Stimulated activated CD4-positive, alpha-beta T cell treated with anti-CD3 and anti-CD28 coated beads, Interleukin-2, amount 100 ng/mL, for 24 hours (primary cell): Measurements from ENCODE around the gene PIK3CB.
"Not testable (repeated sequence)": the region's sequence is repeated elsewhere in the genome, so short reads cannot be mapped to it uniquely, and the experiment has no call there.

Source experiments
- DNase-seq, 2 donors: peaks; one replicate each; pipeline ENCODE4 v3.0.0-alpha.2; 2020

PIK3CB gene

DNA sequence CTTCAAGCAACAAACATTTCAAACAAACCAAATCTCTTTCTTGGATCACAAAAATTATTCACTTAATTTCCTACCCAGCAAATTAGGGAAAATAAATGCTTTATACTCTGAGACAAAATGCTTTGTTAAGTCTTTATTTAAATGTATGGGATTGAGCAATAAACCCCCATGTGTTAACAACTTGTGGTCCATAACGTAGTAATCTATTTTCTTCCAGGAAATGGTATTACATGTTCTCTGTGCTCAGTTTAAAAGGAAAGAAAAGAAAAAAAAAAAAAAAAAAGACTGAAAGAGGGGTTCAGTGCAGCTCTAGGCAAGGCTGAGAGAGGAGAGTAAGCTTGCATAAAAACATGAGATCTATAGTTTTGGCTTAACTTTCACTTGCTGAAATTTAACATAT is 102.3 kb downstream of the PIK3CB start:
- no peak for DNase-seq

DNA sequence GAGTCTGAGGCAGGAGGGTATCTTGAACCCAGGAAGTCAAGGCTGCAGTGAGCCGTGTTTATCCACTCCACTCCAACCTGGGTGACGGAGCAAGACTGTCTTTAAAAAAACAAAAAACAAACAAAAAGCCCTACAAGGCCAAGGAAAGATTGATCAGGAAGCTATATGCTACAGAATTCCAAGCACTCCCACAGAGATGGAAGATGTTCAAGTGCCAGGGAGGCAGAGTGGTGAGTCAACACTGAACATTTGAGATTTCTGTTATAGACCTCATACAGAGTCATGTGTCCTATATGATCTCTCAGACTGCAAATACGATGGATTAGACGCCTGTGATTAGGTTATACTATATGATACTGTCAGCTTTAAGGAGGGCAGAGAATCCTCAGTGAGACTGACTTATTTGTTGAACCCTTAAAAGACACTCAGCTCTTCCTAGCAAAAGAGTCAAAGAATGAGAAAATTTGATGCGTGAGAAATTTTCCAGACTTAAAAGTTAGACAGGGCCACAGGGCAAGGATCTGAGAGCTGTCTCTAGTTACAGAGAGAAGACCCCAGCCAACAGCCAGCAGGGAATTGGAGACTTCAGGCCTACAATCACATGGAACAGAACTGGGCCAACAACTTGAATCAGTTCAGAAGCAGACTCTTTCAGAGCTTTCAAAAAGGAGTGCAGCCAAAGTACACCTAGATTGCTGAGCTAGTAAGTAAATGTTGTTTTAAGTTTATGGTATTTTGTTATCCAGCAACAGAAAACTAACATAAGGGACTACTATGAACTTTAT is 107.6 kb downstream of the PIK3CB start:
- DNase-seq = no peak

DNA sequence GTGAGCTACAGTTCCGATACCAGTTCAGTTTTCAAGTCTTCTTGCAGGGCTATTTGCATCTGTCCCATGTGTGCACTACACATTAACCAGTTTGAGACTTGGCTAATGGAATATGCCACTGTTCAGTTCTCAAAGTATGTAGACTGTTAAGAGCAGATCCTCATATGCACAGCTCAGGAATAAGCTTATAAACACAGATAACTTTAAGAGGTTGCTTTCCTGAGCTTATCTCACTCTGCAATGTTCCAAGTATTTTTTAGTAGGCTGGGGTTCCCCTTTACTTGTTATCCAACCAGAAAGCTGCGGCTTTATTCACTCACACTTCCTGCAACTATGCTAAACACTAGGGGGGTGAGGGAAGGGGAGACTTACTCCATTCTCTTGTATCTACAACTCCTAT is 108.7 kb downstream of the PIK3CB start:
- DNase-seq = not testable (repeated sequence)

DNA sequence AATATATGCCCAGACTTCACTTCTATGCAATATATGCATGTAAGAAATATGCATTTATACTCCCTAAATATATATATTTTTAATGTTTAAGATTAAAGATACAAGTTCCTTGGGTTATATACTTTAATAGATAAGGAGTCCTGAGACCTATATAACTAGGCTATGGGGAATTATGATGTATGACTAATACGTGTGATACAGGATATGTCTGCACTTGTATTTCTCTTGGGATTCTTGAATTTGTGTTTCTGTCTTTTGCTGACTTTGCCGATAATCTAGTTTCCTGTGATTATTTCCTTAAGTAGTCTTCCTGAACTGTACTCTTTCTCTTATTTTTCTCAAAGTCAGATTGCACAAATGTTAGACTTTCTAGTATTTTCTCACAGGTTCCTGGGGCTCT is 109.6 kb downstream of the PIK3CB start:
- no peak for DNase-seq

DNA sequence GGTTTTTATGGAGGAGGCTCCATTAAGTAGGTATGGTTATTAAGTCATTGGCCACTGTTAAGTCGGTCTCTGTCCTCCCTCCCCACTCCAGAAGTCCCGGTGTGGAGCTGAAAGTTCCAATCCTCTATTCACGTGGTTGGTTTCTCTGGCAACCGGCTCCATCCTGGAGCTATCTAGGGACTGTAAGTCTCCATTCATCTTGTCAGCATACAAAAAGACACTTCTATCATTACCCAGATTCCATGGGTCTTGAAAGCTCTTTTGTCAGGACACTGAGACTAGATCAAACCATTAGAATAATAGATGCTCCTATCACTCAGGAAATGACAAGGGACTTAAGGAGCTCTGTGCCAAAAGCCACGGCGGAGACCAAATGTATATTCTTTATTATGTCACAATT is 110.3 kb downstream of the PIK3CB start:
- no peak for DNase-seq

DNA sequence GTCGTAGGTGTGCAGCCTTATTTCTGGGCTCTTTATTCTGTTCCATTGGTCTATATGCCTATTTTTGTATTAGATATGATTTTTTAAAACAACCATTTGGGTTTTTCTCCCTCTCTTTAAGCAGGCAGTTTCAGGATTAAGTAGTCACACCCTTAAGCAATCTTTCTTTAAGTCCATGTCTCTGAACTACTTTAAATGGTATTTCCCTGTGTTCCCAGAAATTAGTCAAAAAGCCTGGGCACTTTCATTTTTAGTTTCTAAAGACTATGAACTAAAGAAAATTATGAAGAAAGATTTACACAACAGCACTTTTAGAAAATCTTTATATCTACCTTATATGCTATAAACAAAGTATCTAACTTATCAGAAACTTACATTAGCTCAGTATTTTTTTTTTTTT is 115.9 kb downstream of the PIK3CB start:
- no peak for DNase-seq

DNA sequence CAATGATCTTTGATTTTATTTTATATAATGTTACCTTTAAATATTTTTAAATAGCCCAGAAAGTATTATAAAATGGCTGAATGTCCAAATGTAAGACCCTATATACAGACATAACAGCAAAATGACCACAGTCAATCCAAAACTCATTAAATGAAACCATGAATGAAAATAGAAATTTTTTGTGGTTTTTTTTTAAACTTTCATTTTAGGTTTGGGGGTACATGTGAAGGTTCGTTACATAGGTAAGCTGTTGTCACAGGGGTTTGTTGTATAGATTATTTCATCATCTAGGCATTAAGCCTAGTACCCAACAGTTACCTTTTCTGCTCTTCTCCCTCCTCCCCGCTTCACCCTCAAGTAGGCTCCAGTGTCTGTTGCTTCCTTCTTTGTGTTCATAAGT is 117.4 kb downstream of the PIK3CB start:
- no peak for DNase-seq

DNA sequence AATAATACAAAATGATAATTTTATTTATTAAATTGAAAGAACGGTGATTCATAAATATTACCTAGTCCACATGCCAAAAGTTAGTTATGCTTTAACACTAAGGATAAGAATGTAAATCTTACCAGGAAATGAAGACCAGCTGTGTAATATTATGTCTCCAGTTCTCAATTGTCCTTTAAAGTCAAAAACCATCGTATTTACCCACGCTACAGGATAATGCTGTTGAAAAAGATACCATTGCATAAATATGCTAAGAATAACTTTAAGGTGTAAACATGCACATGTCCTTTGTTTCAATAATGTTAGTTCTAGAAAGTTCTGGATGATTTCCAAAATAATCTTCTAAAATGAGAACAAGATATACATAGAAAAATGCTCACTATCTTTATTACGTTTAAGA is 122.6 kb downstream of the PIK3CB start:
- no peak for DNase-seq

DNA sequence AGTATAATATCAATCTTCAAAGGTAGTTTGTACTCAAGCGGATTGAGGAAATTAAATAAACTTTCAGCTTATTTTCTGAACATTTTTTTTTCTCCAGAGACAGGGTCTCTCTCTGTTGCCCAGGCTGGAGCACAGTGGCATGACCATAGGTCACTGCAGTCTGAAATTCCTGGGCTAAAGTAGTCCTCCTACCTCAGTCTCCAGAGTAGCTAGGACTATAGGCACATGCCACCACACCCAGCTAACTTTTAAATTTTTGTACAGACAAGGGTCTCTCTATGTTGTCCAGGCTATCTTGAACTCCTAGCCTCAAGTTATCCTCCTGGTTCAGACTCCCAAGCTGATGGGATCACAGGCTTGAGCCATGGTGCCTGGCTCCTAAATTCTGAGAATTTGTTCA is 129.1 kb downstream of the PIK3CB start:
- DNase-seq = no peak

DNA sequence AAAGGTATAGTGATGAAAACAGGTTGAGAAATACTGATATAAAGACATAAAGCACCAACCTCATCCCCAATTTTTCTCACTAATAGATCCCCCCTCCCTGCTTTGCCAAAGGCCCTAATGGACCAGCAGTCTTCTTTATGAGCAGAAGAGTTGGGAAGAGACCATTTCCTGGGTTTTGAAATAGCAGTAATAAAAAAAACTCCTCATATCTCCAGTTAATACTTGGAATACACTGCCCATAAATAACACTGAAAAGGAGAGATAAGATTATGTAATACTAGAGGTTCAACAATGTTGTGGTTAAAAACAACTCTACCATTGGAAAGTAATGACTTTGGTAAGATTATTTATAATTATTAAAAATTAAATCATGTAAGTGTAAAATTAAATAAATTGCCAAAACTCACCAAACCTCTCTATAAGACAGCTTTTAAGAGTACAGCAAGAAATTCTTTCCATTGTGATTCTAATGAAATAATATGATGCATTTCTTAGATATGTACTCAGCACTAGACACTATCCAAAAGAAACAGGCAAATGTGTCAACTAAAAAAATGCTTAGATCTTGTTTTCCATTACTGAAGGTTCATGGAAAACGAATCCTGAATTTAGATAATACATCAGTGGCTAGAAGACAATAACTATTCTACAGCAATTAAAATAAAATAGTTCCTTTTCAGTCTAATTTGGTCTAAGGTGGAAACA is 137.9 kb downstream of the PIK3CB start:
- no peak for DNase-seq

DNA sequence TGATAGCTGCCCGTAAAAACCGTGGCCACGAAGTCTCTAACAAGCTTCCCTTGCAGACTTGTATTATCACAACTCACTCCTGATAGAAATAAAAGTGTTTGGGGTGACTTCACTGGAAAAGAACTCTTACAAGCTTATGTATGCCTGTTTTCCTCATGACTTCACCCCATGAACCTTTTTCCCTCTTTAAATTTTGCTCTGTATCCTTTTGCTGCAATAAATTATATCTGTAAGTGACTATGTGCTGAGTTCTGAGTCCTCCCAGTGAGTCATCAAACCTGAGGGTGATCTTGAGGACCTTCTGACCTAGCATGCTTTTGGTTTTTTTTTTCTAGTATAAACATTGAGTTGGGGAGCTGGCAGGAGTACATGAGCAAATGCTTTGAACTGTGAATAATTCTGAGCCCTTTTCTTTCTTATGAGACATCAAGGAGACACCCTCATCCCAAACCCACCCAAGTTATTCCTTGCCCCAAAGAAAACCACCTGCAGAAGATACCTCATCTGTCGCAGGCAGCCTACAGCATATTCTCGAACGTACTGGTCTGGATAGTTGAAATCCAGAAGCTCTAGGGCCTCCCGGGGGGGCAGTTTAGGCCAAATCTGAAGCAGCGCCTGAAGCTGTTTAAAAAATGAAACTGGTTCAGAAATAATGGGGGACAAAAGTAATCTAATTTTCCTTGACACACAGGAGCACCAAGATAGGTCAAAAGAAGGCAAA is 140.3 kb downstream of the PIK3CB start:
- no peak for DNase-seq

DNA sequence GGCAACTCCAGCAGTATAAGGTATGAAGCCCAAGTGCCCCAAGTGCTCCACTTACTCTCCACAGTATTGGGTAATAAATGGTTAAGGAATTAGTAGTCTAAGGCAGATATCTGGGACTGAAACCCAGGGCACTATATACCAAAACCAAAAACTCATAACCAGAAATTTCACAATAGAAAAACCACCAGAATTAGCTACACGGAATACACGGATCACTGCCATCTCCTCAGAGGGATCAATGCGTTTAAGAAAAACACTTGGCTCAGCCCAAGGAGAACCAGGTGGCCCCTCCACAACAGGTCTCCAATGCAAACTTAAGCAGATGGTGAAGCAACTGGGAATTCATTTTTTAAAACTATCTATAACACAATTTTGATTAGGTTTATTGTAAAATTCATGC is 142.6 kb downstream of the PIK3CB start:
- no peak for DNase-seq

DNA sequence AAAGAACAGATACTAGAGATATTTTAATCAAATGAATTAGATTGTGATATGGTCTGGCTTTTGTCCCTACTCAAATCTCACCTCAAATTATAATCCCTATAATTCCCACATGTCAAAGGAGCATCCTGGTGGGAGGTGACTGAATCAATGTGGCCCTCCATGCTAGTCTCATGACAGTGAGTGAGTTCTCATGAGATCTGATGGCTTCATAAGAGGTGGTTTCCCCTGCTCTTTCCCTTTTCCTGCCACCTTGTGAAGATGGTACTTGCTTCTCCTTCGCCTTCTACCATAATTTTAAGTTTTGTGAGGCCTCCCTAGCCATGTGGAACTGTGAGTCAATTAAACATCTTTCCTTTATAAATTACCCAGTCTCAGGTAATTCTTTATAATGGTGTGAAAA is 143.4 kb downstream of the PIK3CB start:
- DNase-seq = no peak

DNA sequence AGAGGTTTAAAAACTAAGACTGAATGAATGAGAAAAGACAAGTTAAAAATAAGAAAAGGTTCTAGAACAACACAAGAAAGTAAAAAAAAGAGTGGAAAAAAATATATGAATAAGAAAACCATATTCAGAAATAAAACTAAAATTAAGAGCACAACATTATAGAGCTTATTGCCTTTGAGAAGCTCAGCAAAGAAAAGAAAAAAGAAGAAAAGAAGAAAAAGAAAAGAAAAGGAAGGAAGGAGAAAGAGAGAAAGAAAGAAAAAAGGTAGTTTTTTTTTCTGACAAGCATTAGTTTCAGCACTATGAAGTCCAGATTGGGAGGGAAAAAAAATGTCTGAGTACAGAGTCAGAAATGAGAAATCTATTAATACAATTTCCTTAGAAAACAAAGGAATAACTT is 144.7 kb downstream of the PIK3CB start:
- DNase-seq = no peak

DNA sequence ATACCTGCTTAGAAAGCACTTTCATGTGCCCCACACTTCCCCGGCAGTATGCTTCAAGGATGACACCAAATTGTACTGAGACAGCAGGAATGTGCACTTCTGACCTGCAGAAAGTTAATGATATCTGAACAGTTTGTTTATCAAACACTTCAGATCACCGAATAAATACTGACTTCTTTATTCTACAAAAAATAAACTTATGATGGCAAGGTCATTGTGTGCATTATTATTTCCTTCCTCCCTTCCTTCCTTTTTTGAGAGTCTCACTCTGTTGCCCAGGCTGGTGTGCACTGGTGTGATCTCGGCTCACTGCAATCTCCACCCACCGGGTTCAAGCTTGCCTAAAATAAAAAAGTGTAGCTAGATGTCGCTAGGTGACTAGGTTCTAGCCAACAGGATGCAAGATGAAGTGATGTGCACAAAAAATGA is 145.8 kb downstream of the PIK3CB start:
- DNase-seq = no peak

DNA sequence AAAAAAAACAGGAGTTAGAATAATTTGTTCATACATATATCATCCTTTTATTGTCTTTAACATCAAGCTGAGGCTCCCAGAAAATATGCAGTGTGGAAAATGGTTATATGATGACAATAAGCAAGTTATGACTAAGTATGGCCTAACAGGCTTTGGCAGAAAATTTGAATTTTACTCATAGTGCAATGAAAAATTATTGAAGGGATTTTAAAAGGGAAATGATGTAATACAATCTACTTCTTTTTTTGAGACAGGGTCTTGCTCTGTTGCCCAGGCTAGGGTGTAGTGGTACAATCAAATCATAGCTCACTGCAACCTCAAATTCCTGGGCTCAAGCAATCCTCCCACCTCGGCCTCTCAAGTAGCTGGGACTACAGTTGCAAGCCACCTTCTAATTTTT is 147.5 kb downstream of the PIK3CB start:
- no peak for DNase-seq

DNA sequence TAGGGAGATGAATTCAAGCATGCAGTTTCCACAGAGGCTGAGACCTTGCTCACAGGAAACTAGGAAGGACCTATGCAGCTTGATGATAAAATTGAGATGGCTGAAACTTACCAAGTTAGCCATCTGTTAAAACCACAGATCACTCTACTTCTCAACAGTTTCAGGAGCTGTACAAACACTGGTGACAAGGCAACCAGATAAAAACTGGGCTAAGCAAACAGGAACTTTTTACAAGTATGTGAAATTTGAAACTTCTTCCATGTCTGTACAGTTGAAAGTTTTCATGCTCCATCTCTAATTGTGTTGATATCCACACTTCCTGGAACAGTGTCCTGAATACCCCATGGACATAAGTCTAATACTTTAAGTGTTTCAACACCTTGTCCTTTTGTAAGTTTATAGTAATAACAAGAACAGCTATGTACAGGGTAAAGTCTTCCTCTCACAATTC is 147.9 kb downstream of the PIK3CB start:
- DNase-seq = no peak

DNA sequence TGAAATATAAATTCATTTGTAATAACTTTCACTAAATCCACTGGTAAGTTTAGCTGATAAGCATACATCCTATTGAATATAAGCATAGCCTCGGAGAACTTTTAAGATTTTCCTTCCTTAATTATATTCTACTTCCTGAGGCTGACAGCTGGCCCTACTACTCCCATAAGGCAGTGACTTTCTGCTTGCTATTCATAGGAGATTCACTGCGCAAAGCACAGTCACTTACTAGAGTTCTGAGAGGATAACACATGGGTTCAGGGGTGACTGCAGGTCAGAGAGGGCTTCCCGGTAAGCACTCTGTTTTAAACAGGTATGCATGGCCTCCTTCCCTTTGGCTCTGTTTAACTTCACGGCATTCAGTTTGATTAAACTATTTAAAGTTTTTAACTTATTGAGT is 150.3 kb downstream of the PIK3CB start:
- no peak for DNase-seq

DNA sequence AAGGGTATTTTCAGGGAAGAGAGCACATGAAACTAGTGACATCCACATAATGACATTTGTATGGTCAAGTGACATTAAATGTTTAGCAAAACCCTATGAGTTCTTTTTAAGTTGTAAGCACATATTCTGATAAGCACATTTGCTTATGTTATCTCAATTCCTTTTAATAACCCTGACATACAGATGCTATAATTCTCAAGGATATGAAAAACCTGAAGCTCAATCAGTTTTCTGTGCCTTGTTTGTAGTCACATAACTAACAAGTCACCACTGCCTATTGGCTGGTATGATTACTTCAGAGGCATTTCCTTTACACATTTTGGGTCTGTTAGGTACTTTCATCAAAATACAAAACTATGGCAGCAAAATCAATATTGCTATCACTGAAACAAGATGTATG is 152.1 kb downstream of the PIK3CB start:
- no peak for DNase-seq

DNA sequence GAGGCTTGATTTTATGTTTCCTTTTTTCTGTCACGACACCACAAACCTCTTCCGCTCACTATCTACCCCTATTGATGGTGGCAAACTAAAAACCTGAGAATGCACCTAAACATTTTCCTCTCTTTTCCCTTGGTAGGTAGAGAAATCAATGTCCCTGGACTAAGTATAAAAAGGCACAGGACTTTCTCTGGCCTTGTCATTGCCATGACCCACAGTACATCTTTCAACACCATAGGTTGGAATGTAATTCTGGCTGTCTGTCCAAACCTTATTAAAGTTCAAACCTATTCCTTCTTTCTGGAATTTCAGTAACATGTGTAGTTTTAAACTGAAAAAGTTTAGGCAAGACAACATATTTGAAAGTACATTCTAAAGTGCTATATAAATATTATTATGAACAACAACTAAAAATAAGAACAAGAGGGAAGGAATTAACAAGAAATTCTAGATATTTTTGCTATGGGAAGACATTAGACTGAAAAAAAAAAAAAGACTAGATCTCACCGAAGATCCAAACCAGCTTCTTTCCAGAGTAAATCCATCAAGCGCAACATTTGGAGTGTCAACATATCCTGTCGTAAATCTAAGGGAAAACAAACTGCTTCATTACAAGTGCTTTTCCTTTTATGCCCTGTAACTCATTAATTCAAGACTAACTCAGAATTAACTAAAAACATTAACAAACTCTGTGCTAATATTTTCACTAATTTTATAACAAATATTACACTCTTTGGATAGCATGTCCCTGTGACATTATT is 153.1 kb downstream of the PIK3CB start:
- DNase-seq = no peak

DNA sequence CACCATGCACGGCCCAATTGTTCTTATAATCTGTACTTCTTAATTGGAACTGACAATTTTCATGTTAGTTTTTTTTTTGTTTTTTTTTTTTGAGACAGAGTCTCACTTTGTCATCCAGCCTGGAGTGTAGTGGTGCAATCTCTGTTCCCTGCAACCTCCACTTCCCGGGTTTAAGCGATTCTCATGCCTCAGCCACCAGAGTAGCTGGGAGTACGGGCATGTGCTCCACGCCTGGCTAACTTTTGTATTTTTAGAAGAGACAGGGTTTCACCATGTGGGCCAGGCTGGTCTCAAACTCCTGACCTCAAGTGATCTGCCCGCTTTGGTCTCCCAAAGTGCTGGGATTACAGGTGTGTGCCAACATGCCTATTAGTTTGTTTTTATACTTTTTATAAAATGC is 153.8 kb downstream of the PIK3CB start:
- not testable (repeated sequence) for DNase-seq

DNA sequence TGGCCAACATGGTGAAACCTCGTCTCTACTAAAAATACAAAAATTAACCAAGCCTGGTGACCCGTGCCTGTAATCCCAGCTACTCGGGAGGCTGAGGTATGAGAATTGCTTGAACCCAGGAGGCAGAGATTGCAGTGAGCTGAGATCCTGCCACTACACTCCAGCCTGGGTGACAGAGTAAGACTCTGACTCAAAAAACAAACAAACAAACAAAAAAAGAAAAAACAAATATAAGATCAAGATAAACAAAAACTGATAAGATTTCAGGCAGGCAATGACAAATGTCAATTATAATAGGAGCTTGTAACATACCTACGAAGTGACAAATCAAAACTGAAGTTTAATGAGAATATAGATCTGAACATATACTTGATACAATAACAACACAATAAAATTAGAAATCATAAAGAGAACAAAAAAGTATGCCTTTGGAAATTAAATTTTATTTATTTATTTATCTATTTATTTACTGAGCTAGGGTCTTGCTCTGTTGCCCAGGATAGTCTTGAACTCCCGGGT is 155.8 kb downstream of the PIK3CB start:
- no peak for DNase-seq

DNA sequence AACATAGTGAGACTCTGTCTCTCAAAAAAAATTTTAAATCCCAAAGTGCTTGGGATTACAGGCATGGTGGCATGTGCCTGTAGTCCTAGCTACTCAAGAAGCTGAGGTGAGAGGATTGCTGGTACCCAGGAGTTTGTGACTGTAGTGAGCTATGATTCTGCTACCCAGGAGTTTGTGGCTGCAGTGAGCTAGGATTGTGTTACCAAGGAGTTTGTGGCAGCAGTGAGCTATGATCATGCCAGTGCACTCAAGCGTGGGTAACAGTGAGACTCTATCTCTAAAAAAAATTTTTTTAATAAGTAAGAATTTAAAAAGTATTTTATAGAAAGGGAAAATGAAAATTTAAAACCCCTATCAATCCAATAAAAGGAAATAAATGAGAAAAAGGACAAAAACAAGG is 156.6 kb downstream of the PIK3CB start:
- DNase-seq = no peak
